HepG2 (cell line): ENCODE data around the gene WDR7.

Experiments
- BRD4 ChIP-seq: sonication (generic); formaldehyde crosslinking; IDR thresholded peaks from 2 replicates; pipeline ENCODE4 v1.4.0; 2020; ENCODE audit warnings: missing genetic modification reagents
- CTCF ChIP-seq: sonication (generic); formaldehyde crosslinking; IDR thresholded peaks from 2 replicates; pipeline ENCODE4 v1.5.0; 2020; ENCODE audit warnings: mild to moderate bottlenecking, missing genetic modification reagents, moderate library complexity
- HDAC6 ChIP-seq: fragments of 200-600 bp; sonication (generic); IDR thresholded peaks from 2 replicates; pipeline ENCODE4 v1.7.0; 2017; ENCODE audit warnings: mild to moderate bottlenecking, antibody characterized with exemption, low read length, low read depth
- NAIF1 ChIP-seq: sonication (generic); formaldehyde crosslinking; IDR thresholded peaks from 2 replicates; pipeline ENCODE4 v1.5.0; 2020; ENCODE audit warnings: mild to moderate bottlenecking, missing genetic modification reagents, borderline replicate concordance
- NFE2L2 ChIP-seq: fragments of 150-350 bp; IDR thresholded peaks from 2 replicates; pipeline ENCODE4 v1.6.1; 2014; ENCODE audit warnings: low read length
- RORA ChIP-seq: sonication (generic); formaldehyde crosslinking; IDR thresholded peaks from 2 replicates; pipeline ENCODE4 v1.5.0; 2020; ENCODE audit warnings: mild to moderate bottlenecking, missing genetic modification reagents, moderate library complexity
- SMAD1 ChIP-seq: sonication (generic); formaldehyde crosslinking; IDR thresholded peaks from 2 replicates; pipeline ENCODE4 v1.4.0; 2020; ENCODE audit warnings: missing genetic modification reagents, low read depth, mild to moderate bottlenecking, borderline replicate concordance
- XRCC5 ChIP-seq: fragments of 200-400 bp; formaldehyde crosslinking; optimal IDR thresholded peaks from 2 replicates; pipeline ENCODE3; 2017; ENCODE audit warnings: mild to moderate bottlenecking, low read length
- ZNF367 ChIP-seq: sonication (generic); formaldehyde crosslinking; IDR thresholded peaks from 2 replicates; pipeline ENCODE4 v1.4.0; 2020; ENCODE audit warnings: missing genetic modification reagents, borderline replicate concordance

- TF ChIP-seq SMAD1 (no peak), BRD4 (CRISPR knock-in tag) (no peak), ZNF367 (CRISPR knock-in tag) (no peak), CTCF (CRISPR knock-in tag) (no peak), HDAC6 (no peak), XRCC5 (no peak), NFE2L2 (no peak), NAIF1 (CRISPR knock-in tag) (no peak), RORA (CRISPR knock-in tag) (no peak)
Observed at GRCh38 chr18:56739731-56740130, 88.6 kb downstream of the WDR7 start.
